ENCODE data around the gene ALKAL2.
A peak's percentile ranks its signal among the peaks of the same experiment; 100 is the strongest.

The ALKAL2 gene

GRCh38 chr2:270861-271260 lies 17.0 kb downstream of the ALKAL2 start:
- TF ChIP-seq CTCF (IDR thresholded peaks at IDR 0.05; ENCODE audit: low read depth, low read length) = no peak
- H3K4me3 ChIP-seq (ENCODE audit: low read depth, low read length) = no peak overlapping the region

- H3K4me3 ChIP-seq (ENCODE audit: low read depth, low read length) = no peak overlapping the region
- TF ChIP-seq CTCF (IDR thresholded peaks at IDR 0.05; ENCODE audit: low read depth, low read length) = no peak
Measured at GRCh38 chr2:269356-270030, 18.4 kb downstream of the ALKAL2 start.

- no peak overlapping the region for H3K4me3 ChIP-seq (ENCODE audit: low read depth, low read length)
- no peak for TF ChIP-seq CTCF (IDR thresholded peaks at IDR 0.05; ENCODE audit: low read depth, low read length)
Measured at GRCh38 chr2:268323-268722, 19.6 kb downstream of the ALKAL2 start.

- no peak for TF ChIP-seq CTCF (IDR thresholded peaks at IDR 0.05; ENCODE audit: low read depth, low read length)
- peak within 1 kb of the TSS; percentile 92 for H3K4me3 ChIP-seq (ENCODE audit: low read depth, low read length)
Measured at GRCh38 chr2:264493-265468, 23.1 kb downstream of the ALKAL2 start, which contains the start of gene ACP1. Gene ACP1 (plus strand): TSS chr2:264947. CDS start chr2:264965, 18 bp downstream.

- no peak for TF ChIP-seq CTCF (IDR thresholded peaks at IDR 0.05; ENCODE audit: low read depth, low read length)
- H3K4me3 ChIP-seq (ENCODE audit: low read depth, low read length) = peak within 1 kb of the TSS; percentile 92
Measured at GRCh38 chr2:263774-264492, 24.0 kb downstream of the ALKAL2 start, which contains the start of gene SH3YL1. Gene SH3YL1 (minus strand): TSS chr2:264032. CDS start chr2:263984, 48 bp downstream.

- H3K4me3 ChIP-seq (ENCODE audit: low read depth, low read length) = peak overlapping the region; percentile 92; the same call in 1 of the 2 replicates
- no peak for TF ChIP-seq CTCF (IDR thresholded peaks at IDR 0.05; ENCODE audit: low read depth, low read length)
Measured at GRCh38 chr2:263022-263738, 24.7 kb downstream of the ALKAL2 start.

All from WI38 (cell line).